Astrocyte (in vitro differentiated cells and primary cell): ENCODE results near the gene DSC1. TPM values are rescaled to one million over a fixed set of nuclear protein-coding genes. Genes with fewer than 3 reads are reported as not detected.
A peak's percentile ranks its signal among the peaks of the same experiment; 100 is the strongest.

Experiments used
- DNase-seq: peaks from one replicate; pipeline ENCODE4 v3.0.0-alpha.2; 2010; ENCODE audit warnings: low read depth
- FAIRE-seq: peaks from 2 replicates; lab custom pipeline; 2011; peaks lifted over from hg19 to GRCh38; lab: Jason Lieb, UNC
- H2AFZ ChIP-seq: 2 replicates; pipeline ENCODE4 v1.6.0; 2012; ENCODE audit warnings: low read depth, low read length, inconsistent platforms
- H3K27ac ChIP-seq: 2 replicates; pipeline ENCODE4 v1.5.1; 2011; ENCODE audit warnings: low read depth, low read length, inconsistent platforms
- H3K27me3 ChIP-seq: 2 replicates; pipeline ENCODE4 v1.6.0; 2011; ENCODE audit warnings: low read length, inconsistent platforms; ENCODE audit not compliant: insufficient read depth
- H3K36me3 ChIP-seq: 2 replicates; pipeline ENCODE4 v1.5.1; 2011; ENCODE audit warnings: low read length, inconsistent platforms; ENCODE audit not compliant: insufficient read depth
- H3K4me1 ChIP-seq: 2 replicates; pipeline ENCODE4 v1.5.1; 2011; ENCODE audit warnings: low read length, inconsistent platforms; ENCODE audit not compliant: insufficient read depth
- H3K4me2 ChIP-seq: 2 replicates; pipeline ENCODE4 v1.6.0; 2012; ENCODE audit warnings: low read length, inconsistent platforms
- H3K4me3 ChIP-seq: 2 replicates; pipeline ENCODE4 v1.5.1; 2011; ENCODE audit warnings: low read depth, mild to moderate bottlenecking, low read length, inconsistent platforms; ENCODE audit not compliant: insufficient read depth
- H3K79me2 ChIP-seq: 2 replicates; pipeline ENCODE4 v1.6.0; 2012; ENCODE audit warnings: mild to moderate bottlenecking, low read length, inconsistent platforms; ENCODE audit not compliant: insufficient read depth
- H3K9ac ChIP-seq: 2 replicates; pipeline ENCODE4 v1.6.0; 2012; ENCODE audit warnings: mild to moderate bottlenecking, low read length, inconsistent platforms
- H3K9me3 ChIP-seq: 2 replicates; pipeline ENCODE4 v1.5.1; 2012; ENCODE audit warnings: low read depth, mild to moderate bottlenecking, low read length, inconsistent platforms; ENCODE audit not compliant: insufficient read depth
- H4K20me1 ChIP-seq: 2 replicates; pipeline ENCODE4 v1.6.0; 2012; ENCODE audit warnings: low read length, inconsistent platforms; ENCODE audit not compliant: insufficient read depth
- H3K27ac Mint-ChIP-seq: one replicate; pipeline ENCODE4 v1.8.0; 2021; ENCODE audit warnings: mild to moderate bottlenecking, mixed read lengths; ENCODE audit not compliant: unreplicated experiment
- H3K27me3 Mint-ChIP-seq: one replicate; pipeline ENCODE4 v1.8.0; 2021; ENCODE audit warnings: low read depth, mixed read lengths; ENCODE audit not compliant: unreplicated experiment
- H3K36me3 Mint-ChIP-seq: one replicate; pipeline ENCODE4 v1.8.0; 2021; ENCODE audit warnings: low read depth, mixed read lengths; ENCODE audit not compliant: unreplicated experiment
- H3K4me1 Mint-ChIP-seq: one replicate; pipeline ENCODE4 v1.8.0; 2021; ENCODE audit warnings: low read depth, mixed read lengths; ENCODE audit not compliant: unreplicated experiment
- H3K4me3 Mint-ChIP-seq: one replicate; pipeline ENCODE4 v1.8.0; 2021; ENCODE audit warnings: mild to moderate bottlenecking, moderate library complexity, mixed read lengths; ENCODE audit not compliant: unreplicated experiment
- H3K9me3 Mint-ChIP-seq: one replicate; pipeline ENCODE4 v1.8.0; 2021; ENCODE audit warnings: mild to moderate bottlenecking, mixed read lengths; ENCODE audit not compliant: unreplicated experiment
- CTCF ChIP-seq: IDR thresholded peaks from 2 replicates; pipeline ENCODE4 v1.5.1; 2011; ENCODE audit warnings: low read depth, mild to moderate bottlenecking, inconsistent platforms, low read length, moderate library complexity; ENCODE audit not compliant: insufficient read depth
- EZH2 ChIP-seq: IDR thresholded peaks from 2 replicates; pipeline ENCODE4 v1.6.1; 2012; ENCODE audit warnings: mild to moderate bottlenecking, low read length, inconsistent platforms; ENCODE audit not compliant: insufficient read depth
- total RNA-seq: library from RNA; stranded (reverse); gene quantifications from 2 replicates; pipeline ENCODE4 v1.2.1, GENCODE V29; 2021

Gene DSC1
- total RNA-seq, 1 donor from 2014 or later: 0.18 TPM

GRCh38 chr18:31171144-31171839, 8.6 kb upstream of the DSC1 start:
- H3K4me1 Mint-ChIP-seq: peaks cover 4% of the 10 kb centered on the region
- Histone ChIP-seq H3K79me2 (no peaks in the 10 kb centered on the region), H3K4me1 (no peaks in the 10 kb centered on the region), H3K4me2 (no peak overlapping the region), H4K20me1 (no peaks in the 10 kb centered on the region), H3K9me3 (no peaks in the 10 kb centered on the region), H3K4me3 (no peak overlapping the region), H3K27ac (no peak overlapping the region), H3K36me3 (no peaks in the 10 kb centered on the region), H3K27me3 (no peaks in the 10 kb centered on the region), H2AFZ (no peak overlapping the region), H3K9ac (no peak overlapping the region)
- no peak overlapping the region for H3K27ac Mint-ChIP-seq
- DNase-seq (no peak), FAIRE-seq (no peak)
- H3K9me3 Mint-ChIP-seq: no peaks in the 10 kb centered on the region
- H3K27me3 Mint-ChIP-seq: peaks cover 3% of the 10 kb centered on the region
- H3K36me3 Mint-ChIP-seq: peaks cover 1% of the 10 kb centered on the region
- TF ChIP-seq EZH2 (no peak), CTCF (no peak)
- no peak overlapping the region for H3K4me3 Mint-ChIP-seq

- DNase-seq: no peak
- no peaks in the 10 kb centered on the region for H3K27me3 ChIP-seq
- H3K79me2 ChIP-seq: no peaks in the 10 kb centered on the region
- Mint-ChIP-seq H3K9me3 (no peaks in the 10 kb centered on the region), H3K27ac (no peak overlapping the region), H3K4me3 (no peak overlapping the region), H3K36me3 (peaks cover 1% of the 10 kb centered on the region), H3K27me3 (peaks cover 3% of the 10 kb centered on the region), H3K4me1 (no peaks in the 10 kb centered on the region)
- H3K4me3 ChIP-seq: no peak overlapping the region
- H3K4me1 ChIP-seq: no peaks in the 10 kb centered on the region
- TF ChIP-seq CTCF: no peak
- no peak for TF ChIP-seq EZH2
- H3K27ac ChIP-seq: no peak overlapping the region
- no peak overlapping the region for H2AFZ ChIP-seq
- no peak for FAIRE-seq
- no peak overlapping the region for H3K9ac ChIP-seq
- no peaks in the 10 kb centered on the region for H3K36me3 ChIP-seq
- no peaks in the 10 kb centered on the region for H3K9me3 ChIP-seq
- no peak overlapping the region for H3K4me2 ChIP-seq
- no peaks in the 10 kb centered on the region for H4K20me1 ChIP-seq
Observed at GRCh38 chr18:31170335-31170734, 7.7 kb upstream of the DSC1 start.

- no peaks in the 10 kb centered on the region for H3K36me3 ChIP-seq
- no peak overlapping the region for H3K4me2 ChIP-seq
- no peaks in the 10 kb centered on the region for H3K79me2 ChIP-seq
- no peak overlapping the region for H3K27ac ChIP-seq
- H4K20me1 ChIP-seq: no peaks in the 10 kb centered on the region
- FAIRE-seq (no peak), DNase-seq (no peak)
- no peak overlapping the region for H3K9ac ChIP-seq
- H3K4me3 ChIP-seq: no peak overlapping the region
- Mint-ChIP-seq H3K4me3 (no peak overlapping the region), H3K27me3 (no peaks in the 10 kb centered on the region), H3K4me1 (peaks cover 13% of the 10 kb centered on the region), H3K9me3 (no peaks in the 10 kb centered on the region), H3K27ac (peak overlapping the region; percentile 10), H3K36me3 (no peaks in the 10 kb centered on the region)
- H2AFZ ChIP-seq: no peak overlapping the region
- no peaks in the 10 kb centered on the region for H3K27me3 ChIP-seq
- H3K9me3 ChIP-seq: no peaks in the 10 kb centered on the region
- TF ChIP-seq CTCF: no peak
- no peak for TF ChIP-seq EZH2
- peaks cover 6% of the 10 kb centered on the region for H3K4me1 ChIP-seq
Observed at GRCh38 chr18:31162419-31162793, 250 bp downstream of the DSC1 start.
